ENCODE results near the gene ERMARD.

The ERMARD gene

DNA sequence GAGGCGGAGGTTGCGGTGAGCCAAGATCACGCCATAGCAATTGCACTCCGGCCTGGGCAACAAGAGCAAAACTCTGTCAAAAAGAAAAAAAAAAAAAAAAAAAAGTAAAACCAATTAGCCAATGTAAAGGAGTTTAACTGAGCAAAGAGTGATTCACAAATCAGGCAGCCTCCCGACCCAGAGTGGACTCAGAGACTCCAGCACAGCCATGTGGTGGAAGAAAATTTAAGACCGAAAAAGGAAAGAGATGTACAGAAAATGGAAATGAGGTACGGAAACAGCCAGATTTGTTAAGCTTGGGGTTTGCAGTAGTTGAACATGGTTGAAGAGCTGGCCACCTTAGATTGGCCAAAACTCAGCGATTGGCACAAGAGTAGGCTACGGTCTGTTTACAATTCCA lies 51.4 kb downstream of the ERMARD start:
- Histone ChIP-seq H3K4me1 (ENCODE audit: control insufficient read depth, insufficient read depth, low read length) (0 out of 2 replicates have a peak, but pooled peaks cover 3% of the 10 kb centered on the region), H3K4me3 (ENCODE audit: low read length) (no peak overlapping the region), H3K27ac (ENCODE audit: low read length) (no peak overlapping the region), H3K27me3 (ENCODE audit: control insufficient read depth, insufficient read depth, low read length) (peaks cover 3% of the 10 kb centered on the region; the same call in 1 of the 2 replicates), H3K36me3 (ENCODE audit: control insufficient read depth, insufficient read depth, low read length) (no peaks in the 10 kb centered on the region), H3K9me3 (ENCODE audit: control insufficient read depth, insufficient read depth, low read length) (no peaks in the 10 kb centered on the region; the same call in 1 of the 2 replicates)
- no peak for DNase-seq (ENCODE audit: low read depth, low spot score)
- WGBS (ENCODE audit: insufficient coverage, insufficient read length) = no CpG with 5 or more reads among the region's 9 CpGs

DNA sequence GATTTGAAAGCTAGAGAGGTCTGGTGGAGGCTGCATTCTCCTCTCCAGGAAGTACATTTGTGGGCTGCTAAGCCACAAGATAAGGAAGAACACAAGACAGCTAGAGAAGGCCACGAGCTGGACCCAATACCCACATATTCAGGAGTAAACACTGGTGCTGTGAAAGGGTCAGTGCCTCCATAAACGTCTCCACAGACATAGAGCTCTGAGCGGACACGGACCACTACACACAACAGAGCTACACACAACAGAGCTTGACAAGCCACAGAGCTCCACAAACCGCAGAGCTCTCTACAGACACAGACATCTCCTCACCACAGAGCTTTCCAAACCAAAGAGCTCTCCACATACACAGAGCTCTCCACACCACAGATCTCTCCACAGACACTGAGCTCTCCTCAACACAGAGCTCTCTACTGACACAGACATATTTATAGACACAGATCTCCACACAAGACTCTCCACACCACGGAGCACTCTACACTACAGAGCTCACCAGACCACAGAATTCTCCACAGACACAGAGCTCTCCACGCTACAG lies 51.9 kb downstream of the ERMARD start:
- H3K36me3 ChIP-seq (ENCODE audit: control insufficient read depth, insufficient read depth, low read length) = no peaks in the 10 kb centered on the region
- no peak for DNase-seq (ENCODE audit: low read depth, low spot score)
- no peaks in the 10 kb centered on the region; the same call in 1 of the 2 replicates for H3K9me3 ChIP-seq (ENCODE audit: control insufficient read depth, insufficient read depth, low read length)
- peaks cover 3% of the 10 kb centered on the region; the same call in 1 of the 2 replicates for H3K27me3 ChIP-seq (ENCODE audit: control insufficient read depth, insufficient read depth, low read length)
- no peak overlapping the region for H3K27ac ChIP-seq (ENCODE audit: low read length)
- 0 out of 2 replicates have a peak, but pooled peaks cover 3% of the 10 kb centered on the region for H3K4me1 ChIP-seq (ENCODE audit: control insufficient read depth, insufficient read depth, low read length)
- no CpG with 5 or more reads among the region's 7 CpGs for WGBS (ENCODE audit: insufficient coverage, insufficient read length)
- no peak overlapping the region for H3K4me3 ChIP-seq (ENCODE audit: low read length)

DNA sequence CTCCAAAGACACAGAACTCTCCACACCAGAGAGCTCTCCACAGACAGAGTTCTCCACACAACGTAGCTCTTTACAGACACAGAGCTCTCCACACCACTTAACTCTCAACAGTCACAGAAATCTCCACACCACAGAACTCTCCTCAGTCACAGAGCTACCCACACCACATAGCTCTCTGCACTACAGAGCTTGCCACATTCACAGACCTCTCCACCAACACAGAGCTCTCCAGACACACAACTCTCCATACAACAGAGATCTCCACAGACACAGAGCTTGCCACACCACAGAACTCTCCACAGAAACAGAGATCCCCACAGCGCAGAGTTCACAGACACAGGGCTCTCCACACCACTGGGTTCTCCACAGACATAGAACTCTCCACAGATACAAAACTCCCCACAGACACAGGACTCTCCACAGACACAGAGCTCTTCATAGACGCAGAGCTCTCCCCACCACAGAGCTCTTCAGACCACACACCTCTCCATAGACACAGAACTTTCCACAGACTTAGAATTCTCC lies 52.5 kb downstream of the ERMARD start:
- no CpG with 5 or more reads among the region's 3 CpGs for WGBS (ENCODE audit: insufficient coverage, insufficient read length)
- Histone ChIP-seq H3K36me3 (ENCODE audit: control insufficient read depth, insufficient read depth, low read length) (no peaks in the 10 kb centered on the region), H3K9me3 (ENCODE audit: control insufficient read depth, insufficient read depth, low read length) (no peaks in the 10 kb centered on the region; the same call in 1 of the 2 replicates), H3K27ac (ENCODE audit: low read length) (no peak overlapping the region), H3K4me1 (ENCODE audit: control insufficient read depth, insufficient read depth, low read length) (0 out of 2 replicates have a peak, but pooled peaks cover 3% of the 10 kb centered on the region), H3K27me3 (ENCODE audit: control insufficient read depth, insufficient read depth, low read length) (peaks cover 3% of the 10 kb centered on the region; the same call in 1 of the 2 replicates), H3K4me3 (ENCODE audit: low read length) (no peak overlapping the region)
- no peak for DNase-seq (ENCODE audit: low read depth, low spot score)

DNA sequence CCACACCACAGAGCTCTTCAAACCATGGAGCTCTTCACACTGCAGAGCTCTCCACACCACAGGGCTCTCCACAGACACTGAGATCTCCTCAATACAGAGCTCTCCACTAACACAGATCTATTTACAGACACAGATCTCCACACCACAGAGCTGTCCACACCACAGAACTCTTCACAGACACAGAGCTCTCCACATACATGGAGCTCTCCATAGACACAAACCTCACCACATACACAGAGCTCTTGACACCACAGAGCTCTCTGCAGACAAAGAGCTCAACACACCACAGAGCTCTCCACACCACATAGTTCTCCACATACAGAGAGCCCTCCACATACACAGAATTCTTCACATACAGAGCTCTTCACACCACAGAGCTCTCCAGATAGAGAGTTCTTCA lies 53.0 kb downstream of the ERMARD start:
- Histone ChIP-seq H3K27me3 (ENCODE audit: control insufficient read depth, insufficient read depth, low read length) (peaks cover 3% of the 10 kb centered on the region; the same call in 1 of the 2 replicates), H3K27ac (ENCODE audit: low read length) (no peak overlapping the region), H3K9me3 (ENCODE audit: control insufficient read depth, insufficient read depth, low read length) (no peaks in the 10 kb centered on the region; the same call in 1 of the 2 replicates), H3K4me3 (ENCODE audit: low read length) (no peak overlapping the region), H3K4me1 (ENCODE audit: control insufficient read depth, insufficient read depth, low read length) (0 out of 2 replicates have a peak, but pooled peaks cover 3% of the 10 kb centered on the region), H3K36me3 (ENCODE audit: control insufficient read depth, insufficient read depth, low read length) (no peaks in the 10 kb centered on the region)
- no peak for DNase-seq (ENCODE audit: low read depth, low spot score)

DNA sequence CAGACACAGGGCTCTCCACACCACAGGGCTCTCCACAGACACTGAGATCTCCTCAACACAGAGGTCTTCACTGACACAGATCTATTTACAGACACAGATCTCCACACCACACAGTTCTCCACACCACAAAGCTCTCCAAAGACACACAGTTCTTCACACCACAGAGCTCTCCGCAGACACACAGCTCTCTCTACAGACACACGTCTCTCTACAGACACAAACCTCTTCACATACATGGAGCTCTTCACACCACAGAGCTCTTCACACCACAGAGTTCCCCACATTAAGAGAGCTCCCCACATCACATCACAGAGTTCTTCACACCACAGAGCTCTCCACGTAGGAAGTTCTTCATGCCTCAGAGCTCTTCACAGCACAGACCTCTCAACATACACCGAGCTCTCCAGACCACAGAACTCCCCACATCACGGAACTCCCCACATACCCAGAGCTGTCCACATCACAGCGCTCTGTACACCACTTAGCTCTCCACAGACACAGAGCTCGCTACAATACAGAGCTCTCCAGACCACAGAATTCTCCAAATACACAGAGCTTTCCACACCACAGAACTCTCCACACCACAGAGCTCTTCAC lies 53.9 kb downstream of the ERMARD start:
- no CpG with 5 or more reads among the region's 7 CpGs for WGBS (ENCODE audit: insufficient coverage, insufficient read length)

DNA sequence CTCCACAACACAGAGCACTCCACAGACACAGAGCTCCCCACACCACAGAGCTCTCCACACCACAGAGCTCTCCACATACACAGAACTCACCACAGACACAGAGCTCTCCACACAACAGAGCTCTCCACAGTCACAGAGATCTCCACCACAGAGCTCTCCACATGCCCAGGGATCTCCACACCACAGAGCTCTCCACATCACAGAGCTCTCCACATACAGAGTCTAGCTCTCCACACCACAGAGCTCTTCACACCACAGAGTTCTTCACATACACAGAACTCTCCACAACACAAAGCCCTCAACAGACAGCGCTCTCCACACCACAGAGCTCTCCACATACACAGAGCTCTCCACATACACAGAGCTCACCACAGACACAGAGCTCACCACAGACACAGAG lies 55.3 kb downstream of the ERMARD start:
- Histone ChIP-seq H3K27me3 (ENCODE audit: control insufficient read depth, insufficient read depth, low read length) (peaks cover 3% of the 10 kb centered on the region; the same call in 1 of the 2 replicates), H3K27ac (ENCODE audit: low read length) (no peak overlapping the region), H3K36me3 (ENCODE audit: control insufficient read depth, insufficient read depth, low read length) (no peaks in the 10 kb centered on the region), H3K4me1 (ENCODE audit: control insufficient read depth, insufficient read depth, low read length) (peaks cover 4% of the 10 kb centered on the region; the same call in 1 of the 2 replicates), H3K4me3 (ENCODE audit: low read length) (no peak overlapping the region), H3K9me3 (ENCODE audit: control insufficient read depth, insufficient read depth, low read length) (no peaks in the 10 kb centered on the region; the same call in 1 of the 2 replicates)
- no CpG with 5 or more reads among the region's 1 CpG for WGBS (ENCODE audit: insufficient coverage, insufficient read length)
- DNase-seq (ENCODE audit: low read depth, low spot score) = no peak

More for the DNA sequence above, 53.9 kb downstream of the ERMARD start:
- no peak for DNase-seq (ENCODE audit: low read depth, low spot score)
- no peaks in the 10 kb centered on the region for H3K36me3 ChIP-seq (ENCODE audit: control insufficient read depth, insufficient read depth, low read length)
- H3K4me3 ChIP-seq (ENCODE audit: low read length) = no peak overlapping the region
- H3K9me3 ChIP-seq (ENCODE audit: control insufficient read depth, insufficient read depth, low read length) = no peaks in the 10 kb centered on the region; the same call in 1 of the 2 replicates
- H3K27ac ChIP-seq (ENCODE audit: low read length) = no peak overlapping the region
- H3K4me1 ChIP-seq (ENCODE audit: control insufficient read depth, insufficient read depth, low read length) = 0 out of 2 replicates have a peak, but pooled peaks cover 5% of the 10 kb centered on the region
- H3K27me3 ChIP-seq (ENCODE audit: control insufficient read depth, insufficient read depth, low read length) = peaks cover 3% of the 10 kb centered on the region; the same call in 1 of the 2 replicates

DNA sequence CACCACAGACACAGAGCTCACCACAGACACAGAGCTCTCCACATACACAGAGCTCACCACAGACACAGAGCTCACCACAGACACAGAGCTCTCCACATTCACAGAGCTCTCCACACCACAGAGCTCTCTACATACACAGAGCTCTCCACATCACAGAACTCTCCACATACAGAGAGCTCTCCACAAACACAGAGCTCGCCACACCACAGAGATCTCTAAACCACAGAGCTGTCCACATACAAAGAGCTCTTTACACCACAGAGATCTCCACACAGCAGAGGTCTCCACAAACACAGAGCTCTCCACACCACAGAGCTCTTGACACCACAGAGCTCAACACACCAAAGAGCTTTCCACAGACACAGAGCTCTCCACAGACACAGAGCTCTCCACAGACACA lies 55.8 kb downstream of the ERMARD start:
- no peak for DNase-seq (ENCODE audit: low read depth, low spot score)
- no peak overlapping the region for H3K4me3 ChIP-seq (ENCODE audit: low read length)
- no peaks in the 10 kb centered on the region for H3K36me3 ChIP-seq (ENCODE audit: control insufficient read depth, insufficient read depth, low read length)
- WGBS (ENCODE audit: insufficient coverage, insufficient read length) = no CpG with 5 or more reads among the region's 1 CpG
- peaks cover 4% of the 10 kb centered on the region; the same call in 1 of the 2 replicates for H3K4me1 ChIP-seq (ENCODE audit: control insufficient read depth, insufficient read depth, low read length)
- H3K27me3 ChIP-seq (ENCODE audit: control insufficient read depth, insufficient read depth, low read length) = peaks cover 3% of the 10 kb centered on the region; the same call in 1 of the 2 replicates
- H3K9me3 ChIP-seq (ENCODE audit: control insufficient read depth, insufficient read depth, low read length) = no peaks in the 10 kb centered on the region; the same call in 1 of the 2 replicates
- no peak overlapping the region for H3K27ac ChIP-seq (ENCODE audit: low read length)

DNA sequence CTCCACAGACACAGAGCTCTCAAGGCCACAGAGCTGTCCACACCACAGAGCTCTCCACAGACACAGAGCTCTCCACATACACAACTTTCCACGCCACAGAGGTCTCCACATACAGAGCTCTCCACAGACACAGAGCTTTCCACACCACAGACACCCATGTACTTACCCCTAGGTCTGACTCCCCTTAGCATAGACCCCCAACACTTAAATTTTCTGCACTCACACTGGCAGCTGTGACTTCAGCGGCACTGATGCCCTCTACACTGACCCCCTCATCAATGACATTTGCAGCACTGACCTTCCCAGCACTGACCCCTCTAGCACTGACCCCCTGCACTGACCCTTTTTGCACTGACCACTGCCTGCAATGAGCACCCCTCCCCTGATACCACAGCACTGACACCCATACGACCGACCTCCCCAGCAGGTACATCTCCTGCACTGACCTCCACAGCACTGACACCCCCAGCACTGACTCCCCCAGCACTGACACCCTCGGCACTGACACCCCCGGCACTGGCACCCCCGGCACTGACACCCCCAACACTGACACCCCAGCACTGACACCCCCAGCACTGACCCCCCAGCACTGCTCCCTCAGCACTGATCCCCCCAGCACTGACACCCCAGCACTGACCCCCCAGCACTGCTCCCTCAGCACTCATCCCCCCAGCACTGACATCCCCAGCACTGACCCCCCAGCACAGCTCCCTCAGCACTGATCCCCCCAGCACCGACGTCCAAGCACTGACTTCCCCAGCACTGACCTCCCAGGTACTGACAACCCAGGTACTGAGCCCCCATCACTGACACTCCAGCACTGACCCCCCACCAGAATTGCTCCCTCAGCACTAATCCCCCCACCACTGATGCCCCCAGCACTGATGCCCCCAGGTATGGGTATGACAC lies 56.5 kb downstream of the ERMARD start:
- Histone ChIP-seq H3K4me3 (ENCODE audit: low read length) (no peak overlapping the region), H3K4me1 (ENCODE audit: control insufficient read depth, insufficient read depth, low read length) (peaks cover 4% of the 10 kb centered on the region; the same call in 1 of the 2 replicates), H3K9me3 (ENCODE audit: control insufficient read depth, insufficient read depth, low read length) (no peaks in the 10 kb centered on the region; the same call in 1 of the 2 replicates), H3K36me3 (ENCODE audit: control insufficient read depth, insufficient read depth, low read length) (no peaks in the 10 kb centered on the region), H3K27me3 (ENCODE audit: control insufficient read depth, insufficient read depth, low read length) (peaks cover 3% of the 10 kb centered on the region; the same call in 1 of the 2 replicates), H3K27ac (ENCODE audit: low read length) (no peak overlapping the region)
- no peak for DNase-seq (ENCODE audit: low read depth, low spot score)
- WGBS (ENCODE audit: insufficient coverage, insufficient read length) = no CpG with 5 or more reads among the region's 9 CpGs

DNA sequence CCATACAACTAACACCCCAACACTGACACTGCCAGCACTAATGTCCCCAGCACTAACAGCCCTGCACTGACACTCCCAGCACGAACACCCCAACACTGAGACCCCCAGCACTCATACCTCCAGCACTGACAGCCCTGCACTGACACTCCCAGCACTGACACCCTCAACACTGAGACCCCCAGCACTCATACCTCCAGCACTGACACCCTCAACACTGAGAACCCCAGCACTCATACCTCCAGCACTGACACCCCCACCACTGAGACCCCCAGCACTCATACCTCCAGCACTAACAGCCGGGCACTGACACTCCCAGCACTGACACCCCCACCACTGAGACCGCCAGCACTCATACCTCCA lies 57.2 kb downstream of the ERMARD start:
- Histone ChIP-seq H3K27ac (ENCODE audit: low read length) (no peak overlapping the region), H3K4me1 (ENCODE audit: control insufficient read depth, insufficient read depth, low read length) (peaks cover 4% of the 10 kb centered on the region; the same call in 1 of the 2 replicates), H3K4me3 (ENCODE audit: low read length) (no peak overlapping the region), H3K27me3 (ENCODE audit: control insufficient read depth, insufficient read depth, low read length) (peaks cover 3% of the 10 kb centered on the region; the same call in 1 of the 2 replicates), H3K36me3 (ENCODE audit: control insufficient read depth, insufficient read depth, low read length) (no peaks in the 10 kb centered on the region), H3K9me3 (ENCODE audit: control insufficient read depth, insufficient read depth, low read length) (no peaks in the 10 kb centered on the region; the same call in 1 of the 2 replicates)
- WGBS (ENCODE audit: insufficient coverage, insufficient read length) = no CpG with 5 or more reads among the region's 3 CpGs
- DNase-seq (ENCODE audit: low read depth, low spot score) = no peak

DNA sequence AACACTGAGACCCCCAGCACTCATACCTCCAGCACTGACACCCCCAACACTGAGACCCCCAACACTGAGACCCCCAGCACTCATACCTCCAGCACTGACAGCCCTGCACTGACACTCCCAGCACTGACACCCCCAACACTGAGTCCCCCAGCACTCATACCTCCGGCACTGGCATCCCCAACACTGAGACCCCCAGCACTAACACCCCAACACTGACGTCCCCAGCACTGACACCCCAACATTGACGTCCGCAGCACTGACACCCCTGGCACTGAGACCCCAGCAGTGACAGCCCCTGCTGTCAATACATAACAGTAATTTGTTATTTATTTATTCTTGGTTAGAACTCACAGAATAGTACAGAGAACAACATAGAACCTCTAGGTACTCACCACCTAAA lies 58.0 kb downstream of the ERMARD start:
- Histone ChIP-seq H3K4me1 (ENCODE audit: control insufficient read depth, insufficient read depth, low read length) (peaks cover 4% of the 10 kb centered on the region; the same call in 1 of the 2 replicates), H3K36me3 (ENCODE audit: control insufficient read depth, insufficient read depth, low read length) (no peaks in the 10 kb centered on the region), H3K4me3 (ENCODE audit: low read length) (no peak overlapping the region), H3K27ac (ENCODE audit: low read length) (no peak overlapping the region), H3K27me3 (ENCODE audit: control insufficient read depth, insufficient read depth, low read length) (peaks cover 3% of the 10 kb centered on the region; the same call in 1 of the 2 replicates), H3K9me3 (ENCODE audit: control insufficient read depth, insufficient read depth, low read length) (no peaks in the 10 kb centered on the region; the same call in 1 of the 2 replicates)
- WGBS (ENCODE audit: insufficient coverage, insufficient read length) = no CpG with 5 or more reads among the region's 4 CpGs
- no peak for DNase-seq (ENCODE audit: low read depth, low spot score)
